ENCODE results near the gene TEAD1. TPM values are rescaled to one million over a fixed set of nuclear protein-coding genes. Genes with fewer than 3 reads are reported as not detected.

The TEAD1 gene
- under 1 TPM; 0.59 to 0.89 TPM for total RNA-seq
- not detected for polyA plus RNA-seq

GRCh38 chr11:12673924-12674570 is at the start of gene TEAD1:
Gene TEAD1, plus strand, starts transcription at chr11:12674421.
- peak within 1 kb of the TSS; percentile 68 for H3K27ac ChIP-seq (ENCODE audit: low read depth, low read length)
- H3K4me3 ChIP-seq (ENCODE audit: low read length): peak within 1 kb of the TSS; percentile 61
- H3K36me3 Mint-ChIP-seq: peaks cover 0 to 4% (median 0%) of the 10 kb centered on the region in 3 donors
- peaks cover 38% of the 10 kb centered on the region for H3K27me3 ChIP-seq (ENCODE audit: insufficient read depth, low read length, poor library complexity, severe bottlenecking)
- H3K9me3 Mint-ChIP-seq: peaks cover 0 to 4% (median 3%) of the 10 kb centered on the region in 5 donors
- H3K9me3 ChIP-seq (ENCODE audit: low read length): no peaks in the 10 kb centered on the region
- CTCF ChIA-PET: no interaction called here
- peaks cover 64 to 74% of the 10 kb centered on the region in 2 donors for H3K27me3 Mint-ChIP-seq
- peaks cover 11 to 21% (median 20%) of the 10 kb centered on the region in 3 donors for H3K4me1 Mint-ChIP-seq
- H3K27ac Mint-ChIP-seq: peak within 1 kb of the TSS in 3 of 8 donors; percentile 30 to 74 (median 31)
- H3K4me1 ChIP-seq (ENCODE audit: insufficient read depth, low read length): peaks cover 11% of the 10 kb centered on the region
- peak within 1 kb of the TSS; percentile 78 to 87 (median 82) for H3K4me3 Mint-ChIP-seq
- DNase-seq: peak; percentile 68 to 81 (median 78)
- POLR2A ChIA-PET: interaction anchor here (0.5 kb wide), 1 partner anchor 830 kb away, joined by 3 read pairs; no protein-coding TSS in a partner anchor
- H3K36me3 ChIP-seq (ENCODE audit: insufficient read depth, low read length): no peaks in the 10 kb centered on the region

- CTCF ChIA-PET: no interaction called here
These were observed 49.6 kb upstream of the TEAD1 start for GRCh38 chr11:12624595-12624994.

GRCh38 chr11:12625438-12626071 is 48.7 kb upstream of the TEAD1 start:
- peaks cover 3 to 9% of the 10 kb centered on the region in 2 donors for H3K27me3 Mint-ChIP-seq
- no peaks in the 10 kb centered on the region for H3K4me1 ChIP-seq (ENCODE audit: insufficient read depth, low read length)
- peaks cover 0 to 4% (median 0%) of the 10 kb centered on the region in 3 donors for H3K36me3 Mint-ChIP-seq
- no peaks in the 10 kb centered on the region for H3K36me3 ChIP-seq (ENCODE audit: insufficient read depth, low read length)
- ChIA-PET POLR2A (no interaction called here), CTCF (no interaction called here)
- H3K9me3 Mint-ChIP-seq: peaks cover 14 to 35% (median 26%) of the 10 kb centered on the region in 5 donors
- H3K27ac ChIP-seq (ENCODE audit: low read depth, low read length): no peak overlapping the region
- H3K9me3 ChIP-seq (ENCODE audit: low read length): no peaks in the 10 kb centered on the region
- no peak overlapping the region for H3K4me3 Mint-ChIP-seq
- no peak overlapping the region for H3K4me3 ChIP-seq (ENCODE audit: low read length)
- no peak for DNase-seq
- no peaks in the 10 kb centered on the region for H3K4me1 Mint-ChIP-seq
- H3K27me3 ChIP-seq (ENCODE audit: insufficient read depth, low read length, poor library complexity, severe bottlenecking): no peaks in the 10 kb centered on the region
- no peak overlapping the region for H3K27ac Mint-ChIP-seq

More at GRCh38 chr11:12624595-12624994, 49.6 kb upstream of the TEAD1 start:
- Histone ChIP-seq H3K27me3 (ENCODE audit: insufficient read depth, low read length, poor library complexity, severe bottlenecking) (no peaks in the 10 kb centered on the region), H3K4me3 (ENCODE audit: low read length) (no peak overlapping the region), H3K36me3 (ENCODE audit: insufficient read depth, low read length) (no peaks in the 10 kb centered on the region), H3K27ac (ENCODE audit: low read depth, low read length) (no peak overlapping the region), H3K9me3 (ENCODE audit: low read length) (no peaks in the 10 kb centered on the region), H3K4me1 (ENCODE audit: insufficient read depth, low read length) (no peaks in the 10 kb centered on the region)
- H3K4me1 Mint-ChIP-seq: no peaks in the 10 kb centered on the region
- peaks cover 14 to 35% (median 26%) of the 10 kb centered on the region in 5 donors for H3K9me3 Mint-ChIP-seq
- POLR2A ChIA-PET: no interaction called here
- H3K4me3 Mint-ChIP-seq: no peak overlapping the region
- peaks cover 0 to 5% (median 0%) of the 10 kb centered on the region in 3 donors for H3K36me3 Mint-ChIP-seq
- H3K27me3 Mint-ChIP-seq: peaks cover 3 to 5% of the 10 kb centered on the region in 2 donors
- no peak for DNase-seq
- no peak overlapping the region for H3K27ac Mint-ChIP-seq

GRCh38 chr11:12626616-12627015 is 47.6 kb upstream of the TEAD1 start:
- Mint-ChIP-seq H3K27ac (no peak overlapping the region), H3K36me3 (no peaks in the 10 kb centered on the region)
- CTCF ChIA-PET: no interaction called here

GRCh38 chr11:12628314-12628713 is 45.9 kb upstream of the TEAD1 start:
- Mint-ChIP-seq H3K4me1 (no peaks in the 10 kb centered on the region), H3K9me3 (peaks cover 4 to 22% (median 13%) of the 10 kb centered on the region in 5 donors), H3K27me3 (peaks cover 8 to 21% of the 10 kb centered on the region in 2 donors), H3K27ac (no peak overlapping the region), H3K36me3 (no peaks in the 10 kb centered on the region), H3K4me3 (no peak overlapping the region)
- Histone ChIP-seq H3K4me1 (ENCODE audit: insufficient read depth, low read length) (no peaks in the 10 kb centered on the region), H3K27me3 (ENCODE audit: insufficient read depth, low read length, poor library complexity, severe bottlenecking) (no peaks in the 10 kb centered on the region), H3K4me3 (ENCODE audit: low read length) (no peak overlapping the region), H3K27ac (ENCODE audit: low read depth, low read length) (no peak overlapping the region), H3K9me3 (ENCODE audit: low read length) (no peaks in the 10 kb centered on the region), H3K36me3 (ENCODE audit: insufficient read depth, low read length) (no peaks in the 10 kb centered on the region)
- POLR2A ChIA-PET: no interaction called here
- DNase-seq: no peak
- CTCF ChIA-PET: interaction anchor here (1.1 kb wide), 1 partner anchor 8 kb away, joined by 3 read pairs; no protein-coding TSS in a partner anchor

More at GRCh38 chr11:12626616-12627015, 47.6 kb upstream of the TEAD1 start:
- no peaks in the 10 kb centered on the region for H3K4me1 ChIP-seq (ENCODE audit: insufficient read depth, low read length)
- H3K4me3 ChIP-seq (ENCODE audit: low read length): no peak overlapping the region
- H3K9me3 ChIP-seq (ENCODE audit: low read length): no peaks in the 10 kb centered on the region
- H3K4me3 Mint-ChIP-seq: no peak overlapping the region
- H3K9me3 Mint-ChIP-seq: peaks cover 11 to 29% (median 21%) of the 10 kb centered on the region in 5 donors
- no peaks in the 10 kb centered on the region for H3K36me3 ChIP-seq (ENCODE audit: insufficient read depth, low read length)
- H3K27ac ChIP-seq (ENCODE audit: low read depth, low read length): no peak overlapping the region
- no peak for DNase-seq
- POLR2A ChIA-PET: no interaction called here
- peaks cover 7 to 20% of the 10 kb centered on the region in 2 donors for H3K27me3 Mint-ChIP-seq
- no peaks in the 10 kb centered on the region for H3K27me3 ChIP-seq (ENCODE audit: insufficient read depth, low read length, poor library complexity, severe bottlenecking)
- no peaks in the 10 kb centered on the region for H3K4me1 Mint-ChIP-seq

GRCh38 chr11:12629601-12630313 is 44.5 kb upstream of the TEAD1 start:
- Histone ChIP-seq H3K36me3 (ENCODE audit: insufficient read depth, low read length) (no peaks in the 10 kb centered on the region), H3K4me3 (ENCODE audit: low read length) (no peak overlapping the region), H3K27me3 (ENCODE audit: insufficient read depth, low read length, poor library complexity, severe bottlenecking) (no peaks in the 10 kb centered on the region), H3K27ac (ENCODE audit: low read depth, low read length) (no peak overlapping the region), H3K9me3 (ENCODE audit: low read length) (no peaks in the 10 kb centered on the region), H3K4me1 (ENCODE audit: insufficient read depth, low read length) (no peaks in the 10 kb centered on the region)
- ChIA-PET POLR2A (no interaction called here), CTCF (no interaction called here)
- Mint-ChIP-seq H3K27me3 (peaks cover 8 to 21% of the 10 kb centered on the region in 2 donors), H3K4me3 (no peak overlapping the region), H3K4me1 (no peaks in the 10 kb centered on the region), H3K9me3 (peaks cover 0 to 7% (median 2%) of the 10 kb centered on the region in 5 donors), H3K36me3 (no peaks in the 10 kb centered on the region), H3K27ac (no peak overlapping the region)
- DNase-seq: no peak

- no peaks in the 10 kb centered on the region for H3K36me3 Mint-ChIP-seq
- peaks cover 0 to 2% (median 0%) of the 10 kb centered on the region in 5 donors for H3K9me3 Mint-ChIP-seq
- POLR2A ChIA-PET: no interaction called here
These were observed 42.6 kb upstream of the TEAD1 start for GRCh38 chr11:12631651-12632050.

GRCh38 chr11:12634329-12634728 is 39.9 kb upstream of the TEAD1 start:
- no peak overlapping the region for H3K4me3 Mint-ChIP-seq
- ChIA-PET CTCF (no interaction called here), POLR2A (no interaction called here)
- H3K27me3 ChIP-seq (ENCODE audit: insufficient read depth, low read length, poor library complexity, severe bottlenecking): no peaks in the 10 kb centered on the region
- H3K4me3 ChIP-seq (ENCODE audit: low read length): no peak overlapping the region
- H3K27ac Mint-ChIP-seq: no peak overlapping the region
- no peaks in the 10 kb centered on the region for H3K4me1 ChIP-seq (ENCODE audit: insufficient read depth, low read length)
- no peaks in the 10 kb centered on the region for H3K4me1 Mint-ChIP-seq
- H3K36me3 ChIP-seq (ENCODE audit: insufficient read depth, low read length): no peaks in the 10 kb centered on the region
- H3K27ac ChIP-seq (ENCODE audit: low read depth, low read length): no peak overlapping the region
- no peaks in the 10 kb centered on the region for H3K9me3 Mint-ChIP-seq
- DNase-seq: no peak
- H3K9me3 ChIP-seq (ENCODE audit: low read length): no peaks in the 10 kb centered on the region
- no peaks in the 10 kb centered on the region for H3K36me3 Mint-ChIP-seq
- peaks cover 5 to 21% of the 10 kb centered on the region in 2 donors for H3K27me3 Mint-ChIP-seq

More at GRCh38 chr11:12631651-12632050, 42.6 kb upstream of the TEAD1 start:
- Histone ChIP-seq H3K9me3 (ENCODE audit: low read length) (no peaks in the 10 kb centered on the region), H3K36me3 (ENCODE audit: insufficient read depth, low read length) (no peaks in the 10 kb centered on the region), H3K27me3 (ENCODE audit: insufficient read depth, low read length, poor library complexity, severe bottlenecking) (no peaks in the 10 kb centered on the region), H3K4me3 (ENCODE audit: low read length) (no peak overlapping the region), H3K4me1 (ENCODE audit: insufficient read depth, low read length) (no peaks in the 10 kb centered on the region), H3K27ac (ENCODE audit: low read depth, low read length) (no peak overlapping the region)
- H3K4me3 Mint-ChIP-seq: no peak overlapping the region
- H3K4me1 Mint-ChIP-seq: no peaks in the 10 kb centered on the region
- H3K27me3 Mint-ChIP-seq: peaks cover 8 to 21% of the 10 kb centered on the region in 2 donors
- no peak for DNase-seq
- H3K27ac Mint-ChIP-seq: no peak overlapping the region
- CTCF ChIA-PET: no interaction called here
